ENCODE measurements around the gene IQSEC1.

Gene IQSEC1

DNA sequence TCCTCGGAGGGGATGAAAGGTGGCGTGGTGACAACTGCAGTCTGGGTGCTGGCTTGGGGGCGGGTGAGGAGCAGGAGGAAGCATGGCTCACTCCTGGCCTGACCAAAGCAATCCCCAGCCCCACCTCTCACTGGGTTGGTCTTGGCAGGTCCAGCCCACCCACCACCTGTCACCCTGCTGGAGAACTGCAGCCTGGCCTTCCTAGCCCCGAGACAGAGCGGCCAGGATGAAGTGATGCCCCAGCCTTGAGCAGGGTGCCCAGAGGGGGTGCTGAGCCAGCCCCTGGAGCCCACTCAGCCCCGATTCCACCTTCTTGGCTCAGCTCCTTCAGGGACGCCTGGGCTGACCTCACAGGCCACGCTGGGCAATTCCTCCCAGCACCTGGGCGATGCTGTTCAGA is 89.9 kb downstream of the IQSEC1 start:
- ChIA-PET CTCF (interaction anchor here (0.6 kb wide), 1 partner anchor 377 kb away, joined by 5 read pairs; no protein-coding TSS in a partner anchor), POLR2A (ENCODE audit: low non-redundant PET) (no interaction called here)
- no peak overlapping the region for H3K27ac ChIP-seq
- TF ChIP-seq, protein P1, sequence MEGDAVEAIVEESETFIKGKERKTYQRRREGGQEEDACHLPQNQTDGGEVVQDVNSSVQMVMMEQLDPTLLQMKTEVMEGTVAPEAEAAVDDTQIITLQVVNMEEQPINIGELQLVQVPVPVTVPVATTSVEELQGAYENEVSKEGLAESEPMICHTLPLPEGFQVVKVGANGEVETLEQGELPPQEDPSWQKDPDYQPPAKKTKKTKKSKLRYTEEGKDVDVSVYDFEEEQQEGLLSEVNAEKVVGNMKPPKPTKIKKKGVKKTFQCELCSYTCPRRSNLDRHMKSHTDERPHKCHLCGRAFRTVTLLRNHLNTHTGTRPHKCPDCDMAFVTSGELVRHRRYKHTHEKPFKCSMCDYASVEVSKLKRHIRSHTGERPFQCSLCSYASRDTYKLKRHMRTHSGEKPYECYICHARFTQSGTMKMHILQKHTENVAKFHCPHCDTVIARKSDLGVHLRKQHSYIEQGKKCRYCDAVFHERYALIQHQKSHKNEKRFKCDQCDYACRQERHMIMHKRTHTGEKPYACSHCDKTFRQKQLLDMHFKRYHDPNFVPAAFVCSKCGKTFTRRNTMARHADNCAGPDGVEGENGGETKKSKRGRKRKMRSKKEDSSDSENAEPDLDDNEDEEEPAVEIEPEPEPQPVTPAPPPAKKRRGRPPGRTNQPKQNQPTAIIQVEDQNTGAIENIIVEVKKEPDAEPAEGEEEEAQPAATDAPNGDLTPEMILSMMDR (conservative IDR thresholded peaks at IDR 0.05; ENCODE audit: low read depth): no peak
- DNase-seq (ENCODE audit: low spot score): no peak

DNA sequence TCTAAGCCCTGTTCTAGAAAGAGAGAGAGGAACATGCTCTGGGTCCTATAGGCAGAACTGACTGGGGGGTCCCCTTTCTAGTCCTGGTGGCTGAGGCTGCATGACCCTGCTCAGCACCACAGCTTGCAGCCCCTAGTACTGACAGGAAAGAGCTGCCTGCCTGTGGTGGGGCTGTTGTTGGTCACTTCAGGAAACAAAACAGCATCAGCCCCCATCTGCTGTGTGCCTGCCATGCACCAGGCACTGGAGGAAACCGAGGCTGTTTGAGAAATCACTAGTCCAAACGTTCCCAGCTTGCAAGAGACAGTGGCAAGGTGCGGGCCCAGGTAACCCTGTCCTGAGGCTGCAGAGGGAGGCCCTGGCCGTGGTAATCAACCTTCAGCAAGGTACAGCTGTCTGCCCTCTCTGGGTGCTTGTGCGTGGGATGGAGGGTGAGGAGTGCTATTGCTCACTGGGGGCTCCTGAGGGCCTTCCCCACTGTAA is 90.6 kb downstream of the IQSEC1 start:
- ChIA-PET CTCF (no interaction called here), POLR2A (ENCODE audit: low non-redundant PET) (no interaction called here)
- H3K27ac ChIP-seq: no peak overlapping the region
- no peak for DNase-seq (ENCODE audit: low spot score)
- TF ChIP-seq, protein P1 (conservative IDR thresholded peaks at IDR 0.05; ENCODE audit: low read depth): no peak

DNA sequence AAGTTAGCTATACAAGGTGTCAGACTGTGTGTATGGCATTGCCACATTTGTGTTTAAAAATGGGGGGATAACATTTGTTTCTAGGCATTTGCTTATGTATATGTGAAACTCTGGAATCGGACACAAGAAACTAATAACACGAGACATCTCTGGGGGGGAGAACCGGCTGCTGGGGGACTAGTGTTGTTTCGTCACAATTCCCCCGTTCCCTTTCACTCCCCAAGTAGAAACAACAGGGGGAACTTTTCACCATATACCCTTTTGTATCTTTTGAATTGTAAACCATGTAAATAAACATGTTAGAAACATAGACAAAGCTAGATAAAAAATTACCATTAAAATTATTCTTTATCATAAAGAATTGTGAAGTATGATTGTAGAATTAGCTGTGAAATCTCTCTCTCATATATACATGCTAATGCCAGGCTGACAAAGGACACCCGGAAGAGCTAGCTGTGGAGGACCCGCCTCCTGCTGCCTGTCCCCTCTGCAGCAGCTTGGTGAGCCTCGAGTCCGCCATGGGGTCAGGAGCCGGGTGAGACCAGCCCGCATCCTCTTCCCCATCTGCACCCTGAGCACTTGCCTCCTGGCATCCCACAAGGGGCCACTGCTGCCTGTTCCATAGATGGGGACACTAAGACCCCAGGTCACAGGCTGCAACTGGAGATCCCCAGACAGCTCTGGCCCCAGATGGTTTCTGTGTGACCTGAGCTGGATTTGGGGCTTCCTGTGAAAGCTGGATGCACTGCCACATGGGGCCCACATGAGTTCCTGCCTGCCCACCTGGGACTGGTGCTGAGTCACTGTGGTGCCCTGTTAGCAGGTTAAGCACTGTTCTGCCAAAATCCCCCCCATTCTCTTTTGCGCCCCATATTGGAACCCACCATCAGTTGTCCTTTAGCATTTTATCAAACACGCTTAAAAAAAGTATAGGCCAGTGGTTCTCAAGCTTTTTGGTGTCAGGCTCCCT is 91.6 kb downstream of the IQSEC1 start:
- TF ChIP-seq, protein P1 (conservative IDR thresholded peaks at IDR 0.05; ENCODE audit: low read depth): no peak
- H3K27ac ChIP-seq: no peak overlapping the region
- ChIA-PET CTCF (interaction anchor here (0.6 kb wide), 2 partner anchors 56 to 63 kb away, joined by 4 to 6 read pairs; no protein-coding TSS in a partner anchor), POLR2A (ENCODE audit: low non-redundant PET) (no interaction called here)
- no peak for DNase-seq (ENCODE audit: low spot score)

DNA sequence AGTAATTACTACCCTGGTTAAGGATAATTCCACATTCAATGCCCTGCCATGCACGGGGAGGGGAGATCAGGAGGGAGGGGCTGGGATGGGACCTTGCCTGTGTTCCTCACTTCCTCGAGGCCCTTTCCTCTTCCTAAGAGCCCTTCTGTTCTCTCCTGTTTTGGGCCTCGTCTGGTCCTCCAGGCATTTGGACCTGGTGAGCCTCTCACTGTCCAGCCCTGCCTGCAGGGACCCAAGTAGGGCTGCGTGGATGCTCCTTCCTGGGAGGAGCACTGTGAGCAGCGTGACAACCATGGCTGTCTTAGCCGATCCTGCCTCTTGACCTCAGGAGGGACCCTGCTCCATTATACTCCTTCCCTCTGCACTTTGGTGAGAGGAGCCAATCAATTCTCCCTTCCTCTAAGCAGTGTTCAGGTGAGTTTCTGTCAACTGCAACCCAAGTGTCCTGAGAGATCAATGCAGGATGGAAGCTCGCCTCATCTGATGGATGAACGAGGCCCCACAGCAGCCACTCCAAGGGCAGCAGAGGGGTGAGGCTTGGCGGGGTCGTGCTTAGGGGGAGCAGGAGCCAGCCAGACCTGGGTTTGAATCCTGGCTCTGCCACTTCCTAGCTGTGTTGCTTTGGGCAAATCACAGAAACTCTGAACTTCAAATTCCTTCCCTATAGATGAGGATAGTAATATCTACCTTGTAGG is 92.5 kb downstream of the IQSEC1 start:
- TF ChIP-seq, protein P1 (conservative IDR thresholded peaks at IDR 0.05; ENCODE audit: low read depth): no peak
- no peak overlapping the region for H3K27ac ChIP-seq
- ChIA-PET CTCF (no interaction called here), POLR2A (ENCODE audit: low non-redundant PET) (no interaction called here)
- DNase-seq (ENCODE audit: low spot score): no peak

DNA sequence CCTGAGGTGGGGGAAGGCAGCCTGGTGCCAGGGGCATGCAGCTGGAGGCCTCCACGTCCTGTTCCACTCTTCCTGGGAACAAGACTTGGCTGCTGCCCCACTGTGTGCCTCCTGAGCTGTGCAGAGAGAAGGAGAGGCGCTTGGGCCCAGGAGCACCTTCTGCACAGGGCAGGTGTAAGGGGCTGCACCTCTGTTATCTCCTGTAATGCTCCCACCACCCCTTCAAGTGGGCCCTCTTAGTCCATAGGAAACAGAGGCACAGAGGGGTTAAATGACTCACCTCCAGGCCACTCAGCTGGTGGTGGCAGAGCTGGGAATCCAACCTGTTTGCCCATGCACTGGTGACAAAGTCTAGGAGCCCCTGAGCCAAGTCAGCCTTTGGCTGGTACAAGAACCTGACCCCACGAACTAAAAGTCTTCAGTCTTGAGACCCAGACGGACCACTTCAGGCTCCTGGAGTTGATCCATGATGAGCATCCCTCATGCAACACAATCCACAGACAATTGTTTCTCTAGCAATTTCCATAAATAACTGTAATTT is 93.2 kb downstream of the IQSEC1 start:
- ChIA-PET CTCF (interaction anchor here (0.5 kb wide), 1 partner anchor 88 kb away, joined by 3 read pairs; no protein-coding TSS in a partner anchor), POLR2A (ENCODE audit: low non-redundant PET) (no interaction called here)
- H3K27ac ChIP-seq: no peak overlapping the region
- TF ChIP-seq, protein P1 (conservative IDR thresholded peaks at IDR 0.05; ENCODE audit: low read depth): no peak
- DNase-seq (ENCODE audit: low spot score): no peak
